ENCODE results near the gene CHMP4A.

CHMP4A gene

GRCh38 chr14:24212924-24213865 lies at the start of gene CHMP4A:
Gene CHMP4A, minus strand, starts transcription at chr14:24213488. Its CDS starts 49 bp downstream, at chr14:24213439.
- peak within 1 kb of the TSS; percentile 64 for H3K4me3 ChIP-seq (ENCODE audit: insufficient read depth, low read length, poor library complexity, severe bottlenecking)

GRCh38 chr14:24261969-24262327 lies 48.7 kb upstream of the CHMP4A start:
- Histone ChIP-seq H3K9ac (ENCODE audit: low read length) (no peak overlapping the region), H3K9me3 (ENCODE audit: insufficient read depth, low read length) (no peaks in the 10 kb centered on the region), H3K9me2 (replicated peaks; ENCODE audit: insufficient read depth, low read length) (no peaks in the 10 kb centered on the region), H3K79me2 (ENCODE audit: insufficient read depth, low read length) (no peaks in the 10 kb centered on the region), H4K20me1 (ENCODE audit: low read depth, low read length) (no peaks in the 10 kb centered on the region), H3F3A (ENCODE audit: insufficient read depth) (no peaks in the 10 kb centered on the region), H3K4me2 (ENCODE audit: low read depth, low read length, poor library complexity, severe bottlenecking) (no peak overlapping the region), H3K36me3 (ENCODE audit: low read length) (no peaks in the 10 kb centered on the region), H2AFZ (ENCODE audit: low read depth, low read length, severe bottlenecking) (no peak overlapping the region), H3K27me3 (ENCODE audit: low read length) (no peaks in the 10 kb centered on the region), H3K27ac (ENCODE audit: low read depth, low read length) (no peak overlapping the region), H3K4me3 (ENCODE audit: insufficient read depth, low read length, poor library complexity, severe bottlenecking) (no peak overlapping the region)
- TF ChIP-seq CTCF (IDR thresholded peaks at IDR 0.05; ENCODE audit: insufficient read depth, low read length, poor library complexity, severe bottlenecking) = no peak
- TF ChIP-seq EZH2phosphoT487 (conservative IDR thresholded peaks at IDR 0.05; ENCODE audit: low read length) = no peak

More at GRCh38 chr14:24212924-24213865, at the start of gene CHMP4A:
- Histone ChIP-seq H2AFZ (ENCODE audit: low read depth, low read length, severe bottlenecking) (no peak within 1 kb of the TSS), H3K27me3 (ENCODE audit: low read length) (no peaks in the 10 kb centered on the region), H3K9me2 (replicated peaks; ENCODE audit: insufficient read depth, low read length) (no peaks in the 10 kb centered on the region), H3K27ac (ENCODE audit: low read depth, low read length) (peak within 1 kb of the TSS; percentile 88), H3K4me2 (ENCODE audit: low read depth, low read length, poor library complexity, severe bottlenecking) (peak within 1 kb of the TSS; percentile 59), H3K9ac (ENCODE audit: low read length) (peak within 1 kb of the TSS; percentile 82), H3K79me2 (ENCODE audit: insufficient read depth, low read length) (no peaks in the 10 kb centered on the region), H3K36me3 (ENCODE audit: low read length) (no peaks in the 10 kb centered on the region), H3F3A (ENCODE audit: insufficient read depth) (peaks cover 22% of the 10 kb centered on the region), H3K9me3 (ENCODE audit: insufficient read depth, low read length) (no peaks in the 10 kb centered on the region), H4K20me1 (ENCODE audit: low read depth, low read length) (no peaks in the 10 kb centered on the region)
- TF ChIP-seq EZH2phosphoT487 (conservative IDR thresholded peaks at IDR 0.05; ENCODE audit: low read length) = no peak
- no peak for TF ChIP-seq CTCF (IDR thresholded peaks at IDR 0.05; ENCODE audit: insufficient read depth, low read length, poor library complexity, severe bottlenecking)

GRCh38 chr14:24261256-24261968 lies 48.1 kb upstream of the CHMP4A start:
- H3K9me3 ChIP-seq (ENCODE audit: insufficient read depth, low read length) = no peaks in the 10 kb centered on the region
- no peak overlapping the region for H3K27ac ChIP-seq (ENCODE audit: low read depth, low read length)
- no peaks in the 10 kb centered on the region for H3F3A ChIP-seq (ENCODE audit: insufficient read depth)
- no peak for TF ChIP-seq EZH2phosphoT487 (conservative IDR thresholded peaks at IDR 0.05; ENCODE audit: low read length)
- no peak for TF ChIP-seq CTCF (IDR thresholded peaks at IDR 0.05; ENCODE audit: insufficient read depth, low read length, poor library complexity, severe bottlenecking)
- H3K9ac ChIP-seq (ENCODE audit: low read length) = no peak overlapping the region
- H3K4me2 ChIP-seq (ENCODE audit: low read depth, low read length, poor library complexity, severe bottlenecking) = no peak overlapping the region
- no peaks in the 10 kb centered on the region for H3K36me3 ChIP-seq (ENCODE audit: low read length)
- no peaks in the 10 kb centered on the region for H3K9me2 ChIP-seq (replicated peaks; ENCODE audit: insufficient read depth, low read length)
- H2AFZ ChIP-seq (ENCODE audit: low read depth, low read length, severe bottlenecking) = no peak overlapping the region
- no peaks in the 10 kb centered on the region for H3K79me2 ChIP-seq (ENCODE audit: insufficient read depth, low read length)
- no peaks in the 10 kb centered on the region for H4K20me1 ChIP-seq (ENCODE audit: low read depth, low read length)
- H3K4me3 ChIP-seq (ENCODE audit: insufficient read depth, low read length, poor library complexity, severe bottlenecking) = no peak overlapping the region
- H3K27me3 ChIP-seq (ENCODE audit: low read length) = no peaks in the 10 kb centered on the region
